PC-3 (cell line): ENCODE data around the gene ACTL9.

Source experiments
- CTCF ChIP-seq: fragments of 300-600 bp; sonication (generic); conservative IDR thresholded peaks from 2 replicates; pipeline ENCODE4 v1.5.1; 2017; ENCODE audit warnings: antibody characterized with exemption, low read depth, mild to moderate bottlenecking, low read length
- EZH2 ChIP-seq: fragments of 300-600 bp; sonication (generic); IDR thresholded peaks from one replicate; pipeline ENCODE4 v1.6.1; 2017; ENCODE audit warnings: antibody characterized with exemption, mild to moderate bottlenecking, low read length; ENCODE audit not compliant: unreplicated experiment
- EZH2phosphoT487 ChIP-seq: fragments of 300-600 bp; sonication (generic); IDR thresholded peaks from 2 replicates; pipeline ENCODE4 v1.6.1; 2018; ENCODE audit warnings: mild to moderate bottlenecking, antibody characterized with exemption, low read length, borderline replicate concordance

DNA sequence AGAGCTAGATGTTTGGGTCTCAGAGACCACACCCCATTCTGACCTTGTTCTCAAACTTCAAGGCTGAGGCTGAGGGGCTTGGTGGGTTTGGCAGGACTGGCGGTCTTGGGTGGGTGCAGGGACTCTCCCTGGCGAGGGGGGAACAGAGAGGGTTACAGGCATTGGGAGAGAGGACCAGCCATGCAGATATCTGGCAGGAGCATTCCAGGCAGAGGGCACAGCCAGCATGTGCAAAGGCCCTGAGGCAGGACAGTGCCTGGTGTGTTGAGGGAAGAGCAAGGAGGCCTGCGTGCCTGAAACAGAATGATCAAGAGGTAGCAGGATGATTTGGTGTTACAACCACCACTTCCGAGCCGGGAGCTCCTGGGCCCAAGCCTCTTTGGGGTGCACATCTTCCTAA lies 40.7 kb downstream of the ACTL9 start:
- no peak for TF ChIP-seq EZH2phosphoT487
- no peak for TF ChIP-seq EZH2
- no peak for TF ChIP-seq CTCF
